HG03039 (cell line): ENCODE data around the gene TUT7.
"Not testable (repeated sequence)": the region's sequence is repeated elsewhere in the genome, so short reads cannot be mapped to it uniquely, and the experiment has no call there.

Experiments used
- ATAC-seq: cut with Tn5 transposase; IDR thresholded peaks from one replicate; pipeline ENCODE4 v1.9.1; 2021; ENCODE audit warnings: mild to moderate bottlenecking, moderate library complexity; ENCODE audit not compliant: unreplicated experiment

The TUT7 gene

GRCh38 chr9:86303316-86303975, 50.8 kb downstream of the TUT7 start:
- no peak for ATAC-seq

- no peak for ATAC-seq
These were observed 52.5 kb downstream of the TUT7 start for GRCh38 chr9:86301686-86302085.

GRCh38 chr9:86300701-86301100, 53.5 kb downstream of the TUT7 start:
- no peak for ATAC-seq

GRCh38 chr9:86298873-86299272, 55.3 kb downstream of the TUT7 start:
- no peak for ATAC-seq

- not testable (repeated sequence) for ATAC-seq
These were observed 63.9 kb downstream of the TUT7 start for GRCh38 chr9:86290341-86290740.

- ATAC-seq: no peak
These were observed 65.6 kb downstream of the TUT7 start for GRCh38 chr9:86288499-86289198.

- no peak for ATAC-seq
These were observed 67.2 kb downstream of the TUT7 start for GRCh38 chr9:86287013-86287412.

- no peak for ATAC-seq
These were observed 67.9 kb downstream of the TUT7 start for GRCh38 chr9:86286278-86286677.

- ATAC-seq: no peak
These were observed 68.9 kb downstream of the TUT7 start for GRCh38 chr9:86285261-86285660.

- ATAC-seq: no peak
These were observed 71.2 kb downstream of the TUT7 start for GRCh38 chr9:86282979-86283535.

GRCh38 chr9:86282077-86282978, 71.9 kb downstream of the TUT7 start, which contains the start of gene ISCA1:
TSS of gene ISCA1 (minus strand) at chr9:86282538. CDS start at chr9:86282458, 80 bp downstream.
- ATAC-seq: peak; percentile 79

GRCh38 chr9:86281593-86282076, 72.6 kb downstream of the TUT7 start:
- no peak for ATAC-seq

GRCh38 chr9:86280580-86280979, 73.6 kb downstream of the TUT7 start:
- no peak for ATAC-seq

- no peak for ATAC-seq
These were observed 74.4 kb downstream of the TUT7 start for GRCh38 chr9:86279839-86280238.

GRCh38 chr9:86277072-86277471, 77.1 kb downstream of the TUT7 start:
- no peak for ATAC-seq

- no peak for ATAC-seq
These were observed 78.2 kb downstream of the TUT7 start for GRCh38 chr9:86275962-86276361.

- no peak for ATAC-seq
These were observed 79.2 kb downstream of the TUT7 start for GRCh38 chr9:86274821-86275643.

- ATAC-seq: no peak
These were observed 82.0 kb downstream of the TUT7 start for GRCh38 chr9:86272221-86272620.

GRCh38 chr9:86263876-86264275, 90.3 kb downstream of the TUT7 start:
- no peak for ATAC-seq

GRCh38 chr9:86262492-86262891, 91.7 kb downstream of the TUT7 start:
- no peak for ATAC-seq
